Measurements from ENCODE around the gene BLCAP. TPM values are rescaled to one million over a fixed set of nuclear protein-coding genes. Genes with fewer than 3 reads are reported as not detected.
"Not testable (repeated sequence)": the region's sequence is repeated elsewhere in the genome, so short reads cannot be mapped to it uniquely, and the experiment has no call there.

The BLCAP gene
- total RNA-seq, 1 donor, result 39.1 TPM

DNA sequence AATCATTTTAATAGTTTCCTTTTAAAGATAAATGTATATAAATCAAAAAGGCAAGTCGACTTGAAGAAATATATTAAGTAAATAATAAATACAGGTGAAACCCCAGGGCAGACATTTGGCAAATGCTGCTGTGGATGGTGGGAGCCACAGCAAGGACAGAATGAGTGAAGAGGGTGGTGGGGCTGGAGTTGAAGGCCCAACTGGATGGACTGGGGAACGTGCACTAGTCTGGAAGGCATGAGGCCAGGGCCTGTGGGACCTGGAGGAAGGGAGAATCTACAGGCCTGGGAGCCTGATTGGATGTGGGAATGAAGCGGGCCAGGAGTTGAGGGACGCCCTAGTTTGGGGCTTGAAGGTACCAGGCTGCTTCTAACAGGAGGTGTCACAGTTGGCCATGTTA is 30.6 kb upstream of the BLCAP start:
- TF ChIP-seq, protein P1, sequence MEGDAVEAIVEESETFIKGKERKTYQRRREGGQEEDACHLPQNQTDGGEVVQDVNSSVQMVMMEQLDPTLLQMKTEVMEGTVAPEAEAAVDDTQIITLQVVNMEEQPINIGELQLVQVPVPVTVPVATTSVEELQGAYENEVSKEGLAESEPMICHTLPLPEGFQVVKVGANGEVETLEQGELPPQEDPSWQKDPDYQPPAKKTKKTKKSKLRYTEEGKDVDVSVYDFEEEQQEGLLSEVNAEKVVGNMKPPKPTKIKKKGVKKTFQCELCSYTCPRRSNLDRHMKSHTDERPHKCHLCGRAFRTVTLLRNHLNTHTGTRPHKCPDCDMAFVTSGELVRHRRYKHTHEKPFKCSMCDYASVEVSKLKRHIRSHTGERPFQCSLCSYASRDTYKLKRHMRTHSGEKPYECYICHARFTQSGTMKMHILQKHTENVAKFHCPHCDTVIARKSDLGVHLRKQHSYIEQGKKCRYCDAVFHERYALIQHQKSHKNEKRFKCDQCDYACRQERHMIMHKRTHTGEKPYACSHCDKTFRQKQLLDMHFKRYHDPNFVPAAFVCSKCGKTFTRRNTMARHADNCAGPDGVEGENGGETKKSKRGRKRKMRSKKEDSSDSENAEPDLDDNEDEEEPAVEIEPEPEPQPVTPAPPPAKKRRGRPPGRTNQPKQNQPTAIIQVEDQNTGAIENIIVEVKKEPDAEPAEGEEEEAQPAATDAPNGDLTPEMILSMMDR (IDR thresholded peaks at IDR 0.05; ENCODE audit: extremely low read depth, low read depth, low read length), result no peak

DNA sequence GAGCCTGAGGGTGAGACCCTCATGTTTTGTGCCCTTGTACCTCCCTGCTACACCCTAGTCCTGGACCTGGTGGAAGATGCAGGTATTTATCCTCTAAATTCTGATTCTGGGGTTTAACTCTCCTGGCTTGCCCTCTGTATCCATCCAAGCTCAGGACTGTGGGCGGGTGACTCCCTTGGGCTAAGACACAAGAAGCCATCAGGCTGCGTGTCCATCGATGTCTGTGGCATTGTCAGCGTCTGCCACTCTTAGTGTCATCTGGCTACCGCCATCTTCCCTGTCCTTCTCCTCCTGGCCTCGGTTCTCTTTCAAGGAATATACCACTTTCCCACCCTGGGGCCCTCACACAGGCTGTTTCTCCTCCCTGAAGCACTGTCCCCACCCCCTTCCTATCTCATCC is 28.9 kb upstream of the BLCAP start:
- TF ChIP-seq, protein P1 (IDR thresholded peaks at IDR 0.05; ENCODE audit: extremely low read depth, low read depth, low read length), result no peak
- no peak overlapping the region for H2AFZ ChIP-seq (ENCODE audit: low read length)
- H3K4me1 ChIP-seq (ENCODE audit: insufficient read depth, low read length), result no peaks in the 10 kb centered on the region

More for the DNA sequence above, 30.6 kb upstream of the BLCAP start:
- no peak overlapping the region for H2AFZ ChIP-seq (ENCODE audit: low read length)
- no peaks in the 10 kb centered on the region for H3K79me2 ChIP-seq (ENCODE audit: insufficient read depth, low read length)
- H3K36me3 ChIP-seq (ENCODE audit: insufficient read depth, low read length), result no peaks in the 10 kb centered on the region
- peaks cover 30% of the 10 kb centered on the region for H3K27me3 ChIP-seq (ENCODE audit: insufficient read depth, low read length)
- no peaks in the 10 kb centered on the region for H4K20me1 ChIP-seq (ENCODE audit: insufficient read depth, low read length)
- H3K27ac ChIP-seq (ENCODE audit: low read depth, low read length), result no peak overlapping the region
- no peaks in the 10 kb centered on the region for H3K4me1 ChIP-seq (ENCODE audit: insufficient read depth, low read length)
- no peaks in the 10 kb centered on the region for H3K9me3 ChIP-seq (ENCODE audit: low read depth, low read length)
- H3K4me3 ChIP-seq (ENCODE audit: insufficient read depth, low read length), result no peak overlapping the region
- H3K4me2 ChIP-seq (ENCODE audit: insufficient read depth, low read length), result no peak overlapping the region
- no peak for DNase-seq (ENCODE audit: insufficient read length, low spot score, missing footprints)

DNA sequence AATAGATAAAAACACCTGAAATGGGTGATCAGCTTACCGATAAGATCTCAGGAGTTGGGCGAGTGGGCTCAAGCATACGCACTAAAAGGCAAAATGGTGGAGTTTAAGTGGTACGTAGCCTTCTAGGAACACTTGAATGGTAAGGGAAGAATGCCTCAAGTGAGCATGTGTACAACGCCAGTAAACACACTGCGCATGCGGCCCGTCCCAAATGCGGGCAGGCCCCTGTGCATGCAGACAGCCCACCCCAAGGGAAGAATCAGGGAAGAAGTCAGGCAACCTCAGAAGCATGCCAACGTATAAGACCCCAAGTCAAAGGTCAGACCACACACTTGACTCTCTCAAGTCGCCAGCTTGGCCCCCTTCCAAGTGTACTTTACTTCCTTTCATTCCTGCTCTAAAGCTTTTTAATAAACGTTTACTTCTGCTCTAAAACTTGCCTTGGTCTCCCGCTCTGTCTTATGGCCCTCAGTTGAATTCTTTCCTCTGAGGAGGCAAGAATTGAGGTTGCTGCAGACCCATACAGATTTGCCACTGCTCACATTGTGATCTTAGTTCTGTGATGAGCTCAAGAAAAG is 27.1 kb upstream of the BLCAP start:
- not testable (repeated sequence) for H3K79me2 ChIP-seq (ENCODE audit: insufficient read depth, low read length); H4K20me1 ChIP-seq (ENCODE audit: insufficient read depth, low read length); H2AFZ ChIP-seq (ENCODE audit: low read length); H3K9me3 ChIP-seq (ENCODE audit: low read depth, low read length); H3K4me1 ChIP-seq (ENCODE audit: insufficient read depth, low read length); H3K4me3 ChIP-seq (ENCODE audit: insufficient read depth, low read length); H3K27ac ChIP-seq (ENCODE audit: low read depth, low read length); DNase-seq (ENCODE audit: insufficient read length, low spot score, missing footprints); H3K36me3 ChIP-seq (ENCODE audit: insufficient read depth, low read length); H3K4me2 ChIP-seq (ENCODE audit: insufficient read depth, low read length)
- H3K27me3 ChIP-seq (ENCODE audit: insufficient read depth, low read length), result peaks cover 21% of the 10 kb centered on the region

More for the DNA sequence above, 28.9 kb upstream of the BLCAP start:
- H3K27me3 ChIP-seq (ENCODE audit: insufficient read depth, low read length), result peaks cover 24% of the 10 kb centered on the region
- no peak for DNase-seq (ENCODE audit: insufficient read length, low spot score, missing footprints)
- no peaks in the 10 kb centered on the region for H3K79me2 ChIP-seq (ENCODE audit: insufficient read depth, low read length)
- H3K36me3 ChIP-seq (ENCODE audit: insufficient read depth, low read length), result no peaks in the 10 kb centered on the region
- H3K4me3 ChIP-seq (ENCODE audit: insufficient read depth, low read length), result no peak overlapping the region
- H3K27ac ChIP-seq (ENCODE audit: low read depth, low read length), result no peak overlapping the region
- H4K20me1 ChIP-seq (ENCODE audit: insufficient read depth, low read length), result no peaks in the 10 kb centered on the region
- no peaks in the 10 kb centered on the region for H3K9me3 ChIP-seq (ENCODE audit: low read depth, low read length)
- H3K4me2 ChIP-seq (ENCODE audit: insufficient read depth, low read length), result no peak overlapping the region

DNA sequence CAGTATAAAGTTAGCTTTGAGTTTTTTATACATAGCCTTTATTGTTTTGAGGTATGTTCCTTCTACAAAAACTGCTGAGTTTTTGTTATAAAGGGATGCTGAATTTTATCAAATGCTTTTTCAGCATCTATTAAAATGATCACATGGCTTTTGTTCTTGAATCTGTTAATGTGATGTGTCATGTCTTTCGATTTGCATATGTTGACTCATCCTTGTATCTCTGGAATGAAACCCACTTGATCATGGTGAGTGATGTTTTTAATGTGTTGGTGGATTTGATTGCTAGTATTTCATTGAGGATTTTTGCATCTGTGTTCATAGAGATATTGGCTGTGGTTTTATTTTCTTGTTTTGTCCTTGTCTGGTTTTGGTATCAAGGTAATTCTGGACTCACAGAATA is 24.7 kb upstream of the BLCAP start:
- DNase-seq (ENCODE audit: insufficient read length, low spot score, missing footprints), result no peak
- no peaks in the 10 kb centered on the region for H4K20me1 ChIP-seq (ENCODE audit: insufficient read depth, low read length)
- H3K4me3 ChIP-seq (ENCODE audit: insufficient read depth, low read length), result no peak overlapping the region
- H3K36me3 ChIP-seq (ENCODE audit: insufficient read depth, low read length), result no peaks in the 10 kb centered on the region
- H3K9me3 ChIP-seq (ENCODE audit: low read depth, low read length), result no peaks in the 10 kb centered on the region
- TF ChIP-seq, protein P1 (IDR thresholded peaks at IDR 0.05; ENCODE audit: extremely low read depth, low read depth, low read length), result no peak
- H3K79me2 ChIP-seq (ENCODE audit: insufficient read depth, low read length), result no peaks in the 10 kb centered on the region
- H3K27me3 ChIP-seq (ENCODE audit: insufficient read depth, low read length), result peaks cover 15% of the 10 kb centered on the region
- H3K27ac ChIP-seq (ENCODE audit: low read depth, low read length), result no peak overlapping the region
- no peak overlapping the region for H3K4me2 ChIP-seq (ENCODE audit: insufficient read depth, low read length)
- no peak overlapping the region for H2AFZ ChIP-seq (ENCODE audit: low read length)
- no peaks in the 10 kb centered on the region for H3K4me1 ChIP-seq (ENCODE audit: insufficient read depth, low read length)

DNA sequence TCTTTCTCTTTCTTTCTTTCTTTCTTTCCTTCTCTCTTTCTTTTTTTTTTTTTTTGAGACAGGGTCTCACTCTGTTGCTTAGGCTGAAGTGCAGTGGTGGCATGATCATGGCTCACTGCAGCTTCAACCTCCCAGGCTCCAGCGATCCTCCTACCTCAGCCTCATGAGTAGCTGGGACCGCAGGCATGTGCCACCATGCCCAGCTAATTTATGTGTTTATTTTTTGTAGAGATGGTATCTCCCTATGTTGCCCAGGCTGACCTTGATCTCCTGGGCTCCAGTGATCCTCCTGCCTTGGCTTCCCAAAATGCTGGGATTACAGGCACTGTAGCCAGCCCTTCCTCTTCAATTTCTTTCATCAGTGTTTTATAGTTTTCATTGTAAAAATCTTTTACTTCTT is 24.0 kb upstream of the BLCAP start:
- not testable (repeated sequence) for H4K20me1 ChIP-seq (ENCODE audit: insufficient read depth, low read length); H3K4me1 ChIP-seq (ENCODE audit: insufficient read depth, low read length); H3K9me3 ChIP-seq (ENCODE audit: low read depth, low read length); H3K4me3 ChIP-seq (ENCODE audit: insufficient read depth, low read length); H3K79me2 ChIP-seq (ENCODE audit: insufficient read depth, low read length); DNase-seq (ENCODE audit: insufficient read length, low spot score, missing footprints); H3K4me2 ChIP-seq (ENCODE audit: insufficient read depth, low read length); H3K36me3 ChIP-seq (ENCODE audit: insufficient read depth, low read length); H3K27ac ChIP-seq (ENCODE audit: low read depth, low read length); H2AFZ ChIP-seq (ENCODE audit: low read length)
- H3K27me3 ChIP-seq (ENCODE audit: insufficient read depth, low read length), result peaks cover 15% of the 10 kb centered on the region

DNA sequence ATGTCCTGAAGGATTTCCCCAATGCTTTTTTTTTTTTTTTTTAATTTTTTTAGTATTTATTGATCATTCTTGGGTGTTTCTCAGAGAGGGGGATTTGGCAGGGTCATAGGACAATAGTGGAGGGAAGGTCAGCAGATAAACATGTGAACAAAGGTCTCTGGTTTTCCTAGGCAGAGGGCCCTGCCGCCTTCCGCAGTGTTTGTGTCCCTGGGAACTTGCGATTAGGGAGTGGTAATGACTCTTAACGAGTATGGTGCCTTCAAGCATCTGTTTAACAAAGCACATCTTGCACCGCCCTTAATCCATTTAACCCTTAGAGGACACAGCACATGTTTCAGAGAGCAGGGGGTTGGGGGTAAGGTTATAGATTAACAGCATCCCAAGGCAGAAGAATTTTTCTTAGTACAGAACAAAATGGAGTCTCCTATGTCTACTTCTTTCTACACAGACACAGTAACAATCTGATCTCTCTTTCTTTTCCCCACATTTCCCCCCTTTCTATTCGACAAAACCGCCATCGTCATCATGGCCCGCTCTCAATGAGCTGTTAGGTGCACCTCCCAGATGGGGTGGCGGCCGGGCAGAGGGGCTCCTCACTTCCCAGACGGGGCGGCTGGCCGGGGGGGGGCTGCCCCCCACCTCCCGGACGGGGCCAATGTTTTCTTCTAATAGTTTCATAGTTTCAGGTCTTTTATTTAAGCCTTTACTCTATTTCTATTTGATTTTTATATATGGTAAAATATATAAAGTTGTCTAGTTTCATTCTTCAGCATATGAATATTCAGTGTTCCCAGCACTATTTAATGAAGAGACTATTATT is 22.6 kb upstream of the BLCAP start:
- H3K4me1 ChIP-seq (ENCODE audit: insufficient read depth, low read length); H3K9me3 ChIP-seq (ENCODE audit: low read depth, low read length); H3K79me2 ChIP-seq (ENCODE audit: insufficient read depth, low read length); H3K36me3 ChIP-seq (ENCODE audit: insufficient read depth, low read length); H4K20me1 ChIP-seq (ENCODE audit: insufficient read depth, low read length); H3K4me3 ChIP-seq (ENCODE audit: insufficient read depth, low read length); H3K4me2 ChIP-seq (ENCODE audit: insufficient read depth, low read length); H2AFZ ChIP-seq (ENCODE audit: low read length); DNase-seq (ENCODE audit: insufficient read length, low spot score, missing footprints); H3K27ac ChIP-seq (ENCODE audit: low read depth, low read length): not testable (repeated sequence)
- peaks cover 13% of the 10 kb centered on the region for H3K27me3 ChIP-seq (ENCODE audit: insufficient read depth, low read length)

All from osteoblast (primary cell).